G401.6 (cell line): Measurements from ENCODE around the gene SDK2.

Source experiments
- FAIRE-seq: peaks from 2 replicates; lab custom pipeline; 2012; peaks lifted over from hg19 to GRCh38; lab: Jason Lieb, UNC

SDK2 gene

DNA sequence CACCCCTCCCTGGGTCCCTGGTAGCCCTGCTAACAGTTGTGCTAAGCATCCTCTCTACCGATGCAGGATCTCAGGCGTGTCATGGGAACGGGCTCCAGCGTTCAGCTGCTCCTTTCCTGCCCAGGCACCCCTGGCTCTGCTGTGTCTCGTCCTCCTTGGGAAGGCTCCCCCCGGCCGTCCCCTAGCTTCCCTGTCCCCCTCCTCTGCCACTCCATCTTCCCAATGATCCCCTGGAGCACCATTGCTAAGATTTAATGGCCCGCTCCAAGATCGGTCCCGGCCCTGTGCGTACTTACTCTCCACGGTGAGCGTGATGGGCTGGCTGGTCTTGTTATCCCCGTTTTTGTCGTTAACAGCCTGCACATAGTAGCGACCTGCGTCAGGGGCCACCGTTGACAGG is 196.9 kb downstream of the SDK2 start:
- no peak for FAIRE-seq

DNA sequence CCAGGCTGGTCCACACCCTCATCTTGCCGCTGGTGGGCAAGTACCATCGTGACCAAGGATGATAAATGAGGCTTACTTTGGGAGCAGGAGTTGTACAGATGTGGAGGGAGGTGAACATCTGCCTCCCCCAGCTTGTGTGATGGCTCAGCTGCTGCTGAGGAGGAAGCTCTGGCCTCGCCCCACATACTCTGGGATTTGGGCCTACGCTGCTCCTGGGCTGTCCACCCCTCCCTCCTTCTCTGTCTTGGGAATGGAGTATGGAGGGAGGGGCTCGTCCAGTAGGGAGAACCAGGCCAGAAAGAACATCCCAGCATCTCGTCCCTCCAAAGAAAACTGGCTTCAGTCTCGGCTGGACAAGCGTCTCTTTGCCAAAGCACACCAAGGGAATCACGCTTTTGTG is 197.6 kb downstream of the SDK2 start:
- no peak for FAIRE-seq

DNA sequence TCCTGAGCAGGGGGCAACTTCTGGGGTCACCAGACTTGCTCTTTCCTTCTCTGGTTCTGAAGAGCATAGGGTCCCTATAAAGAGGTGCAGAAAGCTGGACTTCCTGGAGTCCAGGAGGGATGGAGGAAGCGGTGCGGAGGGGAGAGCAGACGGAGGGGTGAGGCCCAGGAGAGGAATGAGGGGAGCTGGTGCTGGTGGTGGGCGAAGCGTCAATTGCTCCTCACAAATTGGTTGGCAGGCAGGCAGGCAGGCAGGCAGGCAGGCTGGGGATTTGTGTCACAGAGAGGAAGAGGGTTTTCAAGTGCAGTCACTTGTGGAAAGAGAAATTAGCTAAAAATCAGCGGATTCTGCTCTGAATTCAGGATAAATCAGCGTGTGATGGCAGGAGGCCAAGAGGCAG is 198.8 kb downstream of the SDK2 start:
- FAIRE-seq = no peak

- FAIRE-seq = no peak
These were observed 200.2 kb downstream of the SDK2 start for GRCh38 chr17:73444021-73444420.

GRCh38 chr17:73439597-73439996 is 204.6 kb downstream of the SDK2 start:
- FAIRE-seq = no peak

- no peak for FAIRE-seq
These were observed 206.4 kb downstream of the SDK2 start for GRCh38 chr17:73437826-73438225.

DNA sequence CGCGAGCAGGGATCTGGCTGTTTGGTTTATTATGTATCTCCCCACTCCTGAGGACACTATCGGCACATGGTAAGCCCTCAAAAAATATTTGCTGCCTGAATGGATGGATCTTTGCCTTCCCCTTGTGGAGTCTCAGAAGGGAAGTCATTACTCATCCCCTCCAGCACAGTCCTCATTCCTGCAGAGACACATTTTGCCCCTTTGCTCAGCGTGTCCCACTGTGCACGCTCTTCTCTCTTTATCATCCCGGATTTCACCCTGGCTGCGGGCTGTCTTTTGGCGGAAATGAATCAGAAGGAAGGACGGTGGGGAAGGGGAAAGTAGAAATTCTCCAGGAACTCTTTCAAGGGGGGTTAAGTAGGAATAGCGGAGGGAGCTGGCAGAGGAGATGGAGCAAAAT is 207.3 kb downstream of the SDK2 start:
- no peak for FAIRE-seq

GRCh38 chr17:73435412-73435811 is 208.8 kb downstream of the SDK2 start:
- FAIRE-seq = no peak

GRCh38 chr17:73434154-73434553 is 210.1 kb downstream of the SDK2 start:
- FAIRE-seq = no peak

DNA sequence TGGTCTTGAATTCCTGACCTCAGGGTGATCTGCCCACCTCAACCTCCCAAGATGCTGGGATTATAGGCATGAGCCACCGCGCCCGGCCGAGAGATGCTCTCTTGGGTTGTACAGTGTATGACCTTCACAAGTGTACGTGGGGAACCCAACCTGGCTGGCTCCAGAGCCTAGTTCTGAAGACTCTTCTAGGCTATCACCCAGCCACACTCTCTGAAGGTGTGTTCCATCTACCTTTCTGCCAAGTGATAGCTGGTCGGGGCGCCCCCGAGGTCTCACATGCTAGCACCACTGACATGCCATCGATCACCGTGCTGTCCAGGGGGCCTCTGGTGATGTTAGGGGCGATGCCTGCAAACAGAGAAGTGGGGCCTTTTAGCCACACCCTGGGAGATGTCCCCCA is 210.7 kb downstream of the SDK2 start:
- FAIRE-seq = no peak

DNA sequence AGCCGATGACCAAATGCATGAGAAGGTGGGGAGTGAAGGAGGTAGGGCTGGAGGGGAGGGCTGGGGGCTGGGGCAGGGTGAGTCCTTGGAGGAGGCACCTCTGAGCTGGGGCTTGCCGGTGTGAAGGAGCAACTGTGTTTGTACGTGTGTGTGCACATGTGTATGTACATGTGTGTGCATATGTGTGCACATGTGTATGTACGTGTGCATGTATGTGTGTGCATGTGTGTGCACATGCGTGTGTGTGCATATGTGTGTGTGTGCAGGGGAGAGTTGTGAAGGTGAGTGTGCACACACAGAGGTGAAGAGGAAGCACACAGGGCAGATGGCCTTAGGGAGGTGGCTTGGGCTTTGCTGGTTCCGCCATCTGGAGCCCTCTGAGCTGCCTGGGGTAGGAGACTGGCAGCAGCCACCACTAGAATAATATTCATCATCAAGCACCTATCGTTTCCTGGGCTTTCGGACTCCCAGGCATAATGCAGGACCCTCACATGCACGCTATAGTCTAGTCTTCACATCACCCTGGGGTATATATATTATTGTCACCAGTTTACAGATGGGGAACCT is 211.5 kb downstream of the SDK2 start:
- no peak for FAIRE-seq

DNA sequence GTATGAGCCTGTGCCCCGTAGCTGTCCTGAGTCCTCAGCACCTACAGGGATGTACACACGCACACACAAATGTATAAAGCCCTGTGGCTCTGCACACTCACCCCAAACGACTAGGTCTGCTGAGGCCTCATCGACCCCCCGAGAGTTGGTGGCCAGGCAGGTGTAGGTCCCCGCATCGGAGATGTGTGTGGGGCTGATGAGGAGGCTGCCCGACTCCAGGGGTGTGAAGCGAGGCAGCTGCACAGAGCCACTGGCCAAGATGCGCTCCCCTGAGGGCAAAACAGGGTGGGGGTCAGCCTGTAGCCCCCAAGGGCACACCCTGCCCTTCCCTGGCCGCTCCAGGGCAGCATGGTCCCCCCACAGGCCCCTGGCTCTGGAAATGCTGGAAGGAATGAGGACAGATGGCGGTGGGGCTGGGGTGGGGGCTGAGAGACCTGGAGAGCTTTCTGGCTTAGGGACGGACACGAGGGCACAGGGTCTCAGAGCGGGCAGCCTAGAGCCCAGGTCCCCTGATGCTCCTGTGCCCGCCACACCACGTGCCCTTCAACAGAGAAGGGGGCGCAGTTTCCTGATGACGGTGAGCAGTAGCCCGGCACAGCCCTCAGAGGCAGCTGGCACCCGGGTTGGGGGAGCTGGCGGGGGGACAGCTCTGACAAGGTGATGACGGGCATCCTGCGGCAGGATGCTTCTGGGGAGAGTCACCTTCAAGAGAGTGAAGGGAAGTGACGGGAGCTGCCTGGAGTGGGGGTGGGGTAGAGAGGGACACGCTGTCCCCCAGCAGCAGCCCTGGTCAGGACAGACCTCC is 212.6 kb downstream of the SDK2 start:
- no peak for FAIRE-seq

DNA sequence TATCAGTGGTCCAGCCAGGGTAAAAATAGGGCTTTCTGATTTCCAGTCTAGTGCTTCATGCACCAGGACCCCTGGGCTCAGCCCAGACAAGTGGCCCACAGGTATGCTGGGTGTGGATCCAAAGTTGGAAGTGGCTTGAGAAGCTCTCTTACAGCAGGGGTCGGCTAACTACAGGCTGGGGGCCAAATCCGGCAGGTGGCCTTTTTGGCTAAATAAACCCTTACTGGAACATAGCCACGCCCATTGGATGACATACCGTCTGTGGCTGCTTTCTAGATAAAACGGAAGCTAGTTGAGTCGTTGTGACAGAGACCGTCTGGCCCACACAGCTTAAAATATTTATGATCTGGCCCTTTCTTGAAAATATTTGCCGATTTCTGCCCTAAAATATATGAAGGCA is 213.4 kb downstream of the SDK2 start:
- no peak for FAIRE-seq

GRCh38 chr17:73430165-73430680 is 214.0 kb downstream of the SDK2 start:
- no peak for FAIRE-seq

GRCh38 chr17:73429440-73430164 is 214.6 kb downstream of the SDK2 start:
- peak; percentile 11 for FAIRE-seq

GRCh38 chr17:73427198-73427597 is 217.0 kb downstream of the SDK2 start:
- no peak for FAIRE-seq

DNA sequence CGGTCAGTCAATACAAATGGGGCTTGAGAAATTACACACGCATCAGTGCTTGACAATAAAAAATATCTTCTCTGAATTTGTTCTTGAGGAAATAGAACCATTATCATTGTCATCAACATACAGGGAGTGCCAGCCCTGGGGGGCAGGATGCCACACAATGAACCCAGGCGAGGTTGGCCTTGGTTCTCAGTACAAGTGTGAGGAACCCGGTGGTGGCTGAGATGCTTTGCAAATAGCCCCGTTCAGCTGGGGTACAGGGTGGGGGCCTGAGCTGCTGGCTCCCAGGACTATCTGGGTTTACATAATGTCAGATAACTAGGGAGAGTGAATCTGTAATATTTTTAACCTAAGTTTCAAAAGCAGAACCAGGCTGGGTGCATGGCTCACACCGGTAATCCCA is 219.7 kb downstream of the SDK2 start:
- no peak for FAIRE-seq

DNA sequence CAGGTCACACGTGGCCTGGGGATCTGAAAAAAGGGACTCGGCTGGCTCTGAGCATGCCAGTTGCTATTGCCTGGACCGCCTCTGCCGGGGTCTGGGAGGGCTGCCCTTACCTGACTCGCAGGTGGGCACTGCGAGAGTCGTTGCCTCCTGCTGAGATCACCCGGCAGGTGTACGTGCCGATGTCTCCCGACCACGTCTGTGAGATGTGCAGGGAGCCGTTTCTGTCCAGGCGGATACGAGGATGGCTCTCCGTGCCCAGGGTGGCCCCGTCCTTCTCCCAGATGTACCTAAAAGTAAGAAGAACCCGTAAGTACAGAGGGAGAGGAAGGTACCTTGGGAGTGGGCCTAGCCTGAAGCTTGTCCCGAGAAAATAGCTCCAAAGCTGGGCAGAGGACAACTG is 220.4 kb downstream of the SDK2 start:
- no peak for FAIRE-seq

DNA sequence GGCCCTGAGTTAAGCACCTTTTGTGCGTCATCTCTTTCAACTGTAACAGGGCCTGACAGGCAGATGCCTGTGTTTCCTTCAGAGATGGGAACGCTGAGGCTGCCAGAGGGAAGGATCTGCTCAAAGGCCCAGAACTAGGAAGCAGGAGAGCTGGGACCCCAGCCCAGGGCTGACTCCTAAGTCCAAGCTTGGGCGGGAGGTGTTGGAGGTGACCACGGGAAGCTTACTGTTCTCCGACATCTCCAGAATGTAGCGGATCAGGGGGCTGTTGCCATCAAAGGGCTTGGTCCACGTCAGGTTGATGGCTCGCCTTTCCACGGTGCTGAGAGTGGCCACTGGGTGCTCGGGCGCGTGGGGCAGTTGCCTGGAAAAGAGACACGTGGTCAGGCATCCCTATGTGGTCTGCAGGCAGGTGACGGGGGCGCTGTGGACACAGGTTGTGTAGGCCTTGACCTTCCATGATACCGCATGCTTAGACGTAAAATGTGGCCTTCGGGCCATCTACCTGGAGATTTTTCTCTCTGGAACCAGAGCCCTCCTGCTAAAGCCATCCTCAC is 221.0 kb downstream of the SDK2 start:
- no peak for FAIRE-seq

- no peak for FAIRE-seq
These were observed 222.1 kb downstream of the SDK2 start for GRCh38 chr17:73422121-73422520.

- FAIRE-seq = no peak
These were observed 223.3 kb downstream of the SDK2 start for GRCh38 chr17:73420897-73421296.

DNA sequence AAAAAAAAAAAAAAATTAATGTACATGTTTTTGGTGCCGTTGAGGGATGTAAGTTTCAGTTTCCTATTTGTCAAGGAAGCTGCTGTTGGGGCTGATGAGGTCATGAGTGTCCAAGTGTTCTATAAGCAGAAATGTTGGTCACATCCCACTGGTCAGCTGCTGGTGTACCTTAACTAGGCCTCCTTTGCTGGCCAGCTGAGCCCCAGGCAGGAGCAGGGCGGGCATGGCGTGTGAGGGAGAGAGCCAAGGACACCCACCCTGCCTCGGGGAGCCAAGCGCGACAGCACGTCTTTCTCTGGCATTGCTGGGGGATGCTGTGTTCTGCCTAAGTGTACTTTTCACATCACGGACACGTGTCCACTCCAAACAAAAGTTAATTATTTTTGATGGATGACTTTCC is 224.4 kb downstream of the SDK2 start:
- FAIRE-seq = no peak

- FAIRE-seq = no peak
These were observed 225.2 kb downstream of the SDK2 start for GRCh38 chr17:73419051-73419450.
